ENCODE measurements around the gene SPAG16.

SPAG16 gene

GRCh38 chr2:213537579-213537978, 253.3 kb downstream of the SPAG16 start:
- H3K4me3 ChIP-seq (ENCODE audit: low read depth, low read length): no peak overlapping the region
- no peak for TF ChIP-seq POLR2A (IDR thresholded peaks at IDR 0.05; ENCODE audit: extremely low read depth, insufficient read length)
- TF ChIP-seq MYC (IDR thresholded peaks at IDR 0.05; ENCODE audit: low read depth, low read length): no peak
- TF ChIP-seq CTCF (IDR thresholded peaks at IDR 0.05; ENCODE audit: low read depth, low read length): no peak
- TF ChIP-seq MAX (IDR thresholded peaks at IDR 0.05; ENCODE audit: low read depth, low read length): no peak
- no peak for DNase-seq (ENCODE audit: low read depth)

GRCh38 chr2:213544940-213545339, 260.7 kb downstream of the SPAG16 start:
- TF ChIP-seq POLR2A (IDR thresholded peaks at IDR 0.05; ENCODE audit: extremely low read depth, insufficient read length): no peak
- TF ChIP-seq CTCF (IDR thresholded peaks at IDR 0.05; ENCODE audit: low read depth, low read length): no peak
- TF ChIP-seq MYC (IDR thresholded peaks at IDR 0.05; ENCODE audit: low read depth, low read length): no peak
- TF ChIP-seq MAX (IDR thresholded peaks at IDR 0.05; ENCODE audit: low read depth, low read length): no peak
- no peak for DNase-seq (ENCODE audit: low read depth)
- H3K4me3 ChIP-seq (ENCODE audit: low read depth, low read length): no peak overlapping the region

GRCh38 chr2:213545481-213545880, 261.2 kb downstream of the SPAG16 start:
- H3K4me3 ChIP-seq (ENCODE audit: low read depth, low read length): no peak overlapping the region
- no peak for DNase-seq (ENCODE audit: low read depth)
- TF ChIP-seq MYC (IDR thresholded peaks at IDR 0.05; ENCODE audit: low read depth, low read length) (no peak), CTCF (IDR thresholded peaks at IDR 0.05; ENCODE audit: low read depth, low read length) (no peak), POLR2A (IDR thresholded peaks at IDR 0.05; ENCODE audit: extremely low read depth, insufficient read length) (no peak), MAX (IDR thresholded peaks at IDR 0.05; ENCODE audit: low read depth, low read length) (no peak)

- TF ChIP-seq CTCF (IDR thresholded peaks at IDR 0.05; ENCODE audit: low read depth, low read length) (no peak), MAX (IDR thresholded peaks at IDR 0.05; ENCODE audit: low read depth, low read length) (no peak), POLR2A (IDR thresholded peaks at IDR 0.05; ENCODE audit: extremely low read depth, insufficient read length) (no peak), MYC (IDR thresholded peaks at IDR 0.05; ENCODE audit: low read depth, low read length) (no peak)
- H3K4me3 ChIP-seq (ENCODE audit: low read depth, low read length): no peak overlapping the region
- DNase-seq (ENCODE audit: low read depth): no peak
These were observed 261.8 kb downstream of the SPAG16 start for GRCh38 chr2:213545964-213546475.

DNA sequence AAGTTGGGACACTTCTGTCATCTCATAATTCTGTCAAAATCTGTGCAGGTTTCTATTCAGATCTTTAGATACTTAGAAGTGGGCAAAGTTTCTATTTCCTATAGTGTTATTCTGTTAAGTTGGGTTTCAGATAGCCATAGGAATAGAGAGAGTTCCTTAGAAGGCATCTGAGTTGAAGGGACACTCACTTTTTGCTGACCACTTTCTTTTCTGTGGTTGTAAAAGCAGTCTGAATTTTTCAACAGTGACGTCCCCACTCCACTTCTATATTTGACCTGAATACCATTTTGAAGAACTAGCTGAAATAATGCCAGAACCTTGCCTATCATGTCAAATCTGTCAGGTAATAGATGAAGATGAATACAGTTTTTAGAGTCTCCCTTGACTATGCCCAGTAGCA, 267.3 kb downstream of the SPAG16 start:
- no peak for TF ChIP-seq CTCF (IDR thresholded peaks at IDR 0.05; ENCODE audit: low read depth, low read length)
- TF ChIP-seq POLR2A (IDR thresholded peaks at IDR 0.05; ENCODE audit: extremely low read depth, insufficient read length): no peak
- TF ChIP-seq MAX (IDR thresholded peaks at IDR 0.05; ENCODE audit: low read depth, low read length): no peak
- TF ChIP-seq MYC (IDR thresholded peaks at IDR 0.05; ENCODE audit: low read depth, low read length): no peak
- DNase-seq (ENCODE audit: low read depth): no peak
- H3K4me3 ChIP-seq (ENCODE audit: low read depth, low read length): no peak overlapping the region

Measured in NB4 (cell line).